ENCODE data around the gene NKAIN4.

NKAIN4 gene

DNA sequence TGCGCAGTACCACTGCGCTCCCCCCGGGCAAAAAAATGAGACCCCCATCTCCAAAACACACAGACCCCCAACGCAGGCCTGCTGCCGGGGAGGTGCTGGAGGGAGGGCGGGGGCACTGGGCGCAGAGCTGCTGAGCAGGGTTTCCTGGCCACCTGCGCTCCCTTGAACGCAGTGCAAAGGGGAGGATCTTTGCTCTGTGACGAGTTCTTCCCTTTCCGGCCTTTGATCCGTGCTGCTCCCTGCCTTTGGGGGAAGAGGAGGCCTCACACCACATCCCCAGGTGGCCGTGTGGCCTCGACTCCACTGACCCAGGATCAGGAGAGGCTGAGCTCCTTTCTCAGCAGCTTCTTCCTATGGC, 29.8 kb upstream of the NKAIN4 start:
- no peak for DNase-seq (ENCODE audit: extremely low read depth, low read depth)
- TF ChIP-seq, protein P1, sequence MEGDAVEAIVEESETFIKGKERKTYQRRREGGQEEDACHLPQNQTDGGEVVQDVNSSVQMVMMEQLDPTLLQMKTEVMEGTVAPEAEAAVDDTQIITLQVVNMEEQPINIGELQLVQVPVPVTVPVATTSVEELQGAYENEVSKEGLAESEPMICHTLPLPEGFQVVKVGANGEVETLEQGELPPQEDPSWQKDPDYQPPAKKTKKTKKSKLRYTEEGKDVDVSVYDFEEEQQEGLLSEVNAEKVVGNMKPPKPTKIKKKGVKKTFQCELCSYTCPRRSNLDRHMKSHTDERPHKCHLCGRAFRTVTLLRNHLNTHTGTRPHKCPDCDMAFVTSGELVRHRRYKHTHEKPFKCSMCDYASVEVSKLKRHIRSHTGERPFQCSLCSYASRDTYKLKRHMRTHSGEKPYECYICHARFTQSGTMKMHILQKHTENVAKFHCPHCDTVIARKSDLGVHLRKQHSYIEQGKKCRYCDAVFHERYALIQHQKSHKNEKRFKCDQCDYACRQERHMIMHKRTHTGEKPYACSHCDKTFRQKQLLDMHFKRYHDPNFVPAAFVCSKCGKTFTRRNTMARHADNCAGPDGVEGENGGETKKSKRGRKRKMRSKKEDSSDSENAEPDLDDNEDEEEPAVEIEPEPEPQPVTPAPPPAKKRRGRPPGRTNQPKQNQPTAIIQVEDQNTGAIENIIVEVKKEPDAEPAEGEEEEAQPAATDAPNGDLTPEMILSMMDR (IDR thresholded peaks at IDR 0.05; ENCODE audit: low read depth, low read length), result no peak

DNA sequence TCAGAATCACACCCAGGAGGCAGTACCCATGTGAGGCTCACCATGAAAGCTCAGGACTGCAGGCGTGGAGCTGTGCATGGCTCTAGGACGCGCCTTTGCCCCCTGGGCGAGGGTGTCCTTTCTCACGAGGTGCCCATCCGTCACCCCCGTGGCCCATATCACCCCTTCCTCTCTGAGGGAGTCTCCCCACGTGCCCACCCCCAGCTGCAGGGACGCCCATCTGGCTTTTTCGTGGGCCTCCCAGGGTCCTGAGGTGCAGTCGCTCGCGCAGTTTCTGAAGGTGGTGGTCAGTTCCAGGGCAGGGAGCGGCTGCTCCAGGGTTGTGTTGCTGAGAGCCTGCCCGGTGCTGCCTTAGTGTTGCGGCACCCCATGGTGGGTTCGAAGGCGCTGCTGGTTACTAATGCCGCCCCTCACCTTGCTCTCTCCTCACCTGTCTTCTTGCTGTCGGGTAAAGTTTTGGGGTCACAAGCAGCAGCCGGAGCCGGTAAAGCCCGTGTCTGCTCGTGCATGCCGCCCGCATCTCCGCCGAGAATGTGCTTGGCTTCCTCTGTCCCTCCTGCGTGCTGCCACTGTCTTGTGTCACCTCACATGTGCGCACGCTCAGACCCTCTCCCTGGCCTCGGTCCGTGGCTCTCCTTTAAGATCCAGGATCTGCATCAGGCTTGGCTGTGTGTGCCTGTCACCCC, 29.3 kb upstream of the NKAIN4 start:
- TF ChIP-seq, protein P1 (IDR thresholded peaks at IDR 0.05; ENCODE audit: low read depth, low read length), result no peak
- DNase-seq (ENCODE audit: extremely low read depth, low read depth), result no peak

DNA sequence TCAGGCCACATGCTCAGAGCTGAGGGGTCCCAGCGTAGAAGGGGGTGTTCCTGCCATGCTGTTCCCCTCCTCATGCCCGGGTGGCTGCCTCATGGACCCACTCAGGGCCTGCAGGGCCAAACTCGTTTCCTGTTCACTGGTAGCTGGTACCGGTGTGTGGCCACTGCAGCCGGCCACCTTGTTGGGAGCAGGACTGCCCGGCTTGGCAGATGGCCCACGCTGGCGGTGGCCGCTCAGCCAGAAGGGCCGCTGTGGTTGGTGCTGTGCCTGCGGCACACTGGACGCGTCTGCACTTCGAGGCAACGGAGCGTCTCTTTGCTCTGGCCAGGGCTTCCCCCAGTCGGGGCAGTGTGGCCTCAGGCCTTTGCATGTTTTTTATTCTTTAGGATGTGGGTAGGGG, 28.7 kb upstream of the NKAIN4 start:
- no peak for DNase-seq (ENCODE audit: extremely low read depth, low read depth)
- TF ChIP-seq, protein P1 (IDR thresholded peaks at IDR 0.05; ENCODE audit: low read depth, low read length), result no peak

DNA sequence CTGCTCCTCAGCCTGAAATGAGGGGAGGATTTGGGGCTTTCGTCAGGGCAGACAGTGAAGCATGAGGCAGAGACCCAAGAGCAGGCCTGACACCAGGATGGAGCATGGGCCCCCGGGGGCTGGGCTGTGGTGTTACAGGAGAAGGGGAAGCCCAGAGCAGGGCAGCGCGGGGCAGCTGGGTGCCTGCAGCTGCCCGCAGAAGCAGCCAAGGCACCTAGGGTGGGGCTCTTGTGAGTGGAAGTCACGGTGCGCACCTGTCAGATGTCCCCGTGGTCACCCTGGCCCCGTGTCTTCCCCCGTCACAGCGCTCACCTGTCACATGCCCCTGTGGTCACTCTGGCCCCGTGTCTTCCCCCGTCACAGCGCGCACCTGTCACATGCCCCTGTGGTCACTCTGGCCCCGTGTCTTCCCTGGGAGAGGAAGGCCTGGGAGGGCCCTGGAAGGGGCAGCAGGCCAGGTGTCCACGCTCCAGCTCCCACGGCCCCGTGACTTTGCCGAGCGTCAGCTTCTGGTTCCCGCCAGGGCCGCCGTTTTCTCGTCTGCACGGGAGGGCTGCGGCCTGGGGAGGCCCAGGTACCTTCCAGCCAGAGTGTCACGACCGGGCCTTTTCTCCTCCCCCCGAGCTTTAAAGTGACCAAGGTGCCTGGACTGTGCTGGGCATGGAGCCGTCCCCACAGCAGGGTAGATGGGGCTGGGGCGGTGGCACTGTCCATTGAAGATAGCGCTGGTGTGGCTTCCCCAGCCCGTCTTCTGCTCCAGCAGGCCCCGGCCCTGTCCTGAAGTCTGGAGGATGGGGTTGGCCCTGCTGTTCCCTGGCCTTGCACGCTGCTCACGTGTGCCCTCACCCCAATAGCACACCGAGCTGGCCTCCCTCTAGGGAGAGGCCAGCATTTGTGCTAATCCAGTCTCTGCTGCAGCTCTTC, 27.7 kb upstream of the NKAIN4 start:
- TF ChIP-seq, protein P1 (IDR thresholded peaks at IDR 0.05; ENCODE audit: low read depth, low read length), result no peak
- no peak for DNase-seq (ENCODE audit: extremely low read depth, low read depth)

DNA sequence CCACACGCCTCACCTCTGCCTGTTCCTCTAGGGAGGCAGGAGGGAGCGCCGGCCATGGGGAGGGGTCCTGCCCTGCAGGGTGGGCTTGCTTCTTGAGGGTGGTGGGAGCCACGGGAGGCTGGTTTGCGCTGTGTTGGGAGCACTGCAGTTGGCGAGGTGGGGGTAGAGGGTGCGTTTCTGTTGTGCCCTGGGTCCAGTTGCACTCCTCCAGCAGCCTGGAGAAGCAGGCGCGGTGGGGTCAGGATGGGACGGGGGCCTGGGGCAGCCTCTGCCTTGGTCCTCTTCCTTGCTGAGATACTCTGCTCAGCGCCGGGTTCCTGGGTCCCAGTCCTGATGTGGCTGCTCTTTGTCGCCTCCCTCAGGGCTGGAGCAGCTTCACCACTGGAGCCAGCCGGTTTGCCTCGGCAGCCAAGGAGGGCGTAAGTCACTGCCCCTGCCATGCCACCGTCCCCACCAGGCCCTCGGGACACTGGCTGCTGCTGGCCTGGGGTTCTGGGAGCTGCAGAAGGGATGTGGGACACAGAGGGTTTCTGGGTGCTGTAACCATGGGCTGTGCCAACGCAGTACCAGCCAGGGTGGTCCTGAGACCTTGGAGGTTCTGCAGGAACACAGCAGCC, 26.8 kb upstream of the NKAIN4 start:
- no peak for DNase-seq (ENCODE audit: extremely low read depth, low read depth)
- TF ChIP-seq, protein P1 (IDR thresholded peaks at IDR 0.05; ENCODE audit: low read depth, low read length), result peak; percentile 19

DNA sequence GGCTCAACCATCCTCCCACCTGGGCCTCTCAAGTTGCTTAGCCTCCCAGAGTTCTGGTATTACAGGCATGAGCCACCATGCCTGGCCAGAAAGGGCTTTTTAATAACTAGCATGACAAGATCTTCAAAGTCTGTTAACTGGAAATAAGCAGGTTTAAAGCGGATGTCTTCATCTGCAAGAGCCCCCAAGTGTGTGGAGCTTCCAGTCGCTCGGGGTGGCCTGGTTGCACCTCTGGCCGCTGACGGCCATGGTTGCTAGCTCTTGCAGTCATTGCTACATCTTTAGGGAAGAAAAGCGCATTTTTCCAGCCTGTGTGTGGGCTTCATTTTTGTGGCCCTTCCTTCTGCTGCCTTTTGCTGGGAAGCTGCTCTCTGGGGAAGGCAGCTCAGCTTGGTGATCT, 26.1 kb upstream of the NKAIN4 start:
- DNase-seq (ENCODE audit: extremely low read depth, low read depth), result no peak
- TF ChIP-seq, protein P1 (IDR thresholded peaks at IDR 0.05; ENCODE audit: low read depth, low read length), result no peak

DNA sequence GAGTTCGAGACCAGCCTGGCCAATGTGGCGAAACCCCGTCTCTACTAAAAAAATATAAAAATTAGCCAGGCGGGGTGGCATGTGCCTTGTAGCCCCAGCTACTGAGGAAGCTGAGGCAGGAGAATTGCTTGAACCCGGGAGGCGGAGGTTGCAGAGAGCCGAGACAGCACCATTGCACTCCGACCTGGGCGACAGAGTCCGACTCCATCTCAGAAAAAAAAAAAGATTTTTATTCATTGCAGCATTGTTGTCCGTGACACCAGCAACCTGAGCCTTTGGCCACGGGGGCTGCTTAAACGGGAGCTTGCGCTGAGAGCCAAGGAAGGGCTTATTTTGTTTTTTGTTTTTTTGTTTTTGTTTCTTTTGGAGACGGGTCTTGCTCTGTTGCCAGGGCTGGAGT, 25.7 kb upstream of the NKAIN4 start:
- no peak for DNase-seq (ENCODE audit: extremely low read depth, low read depth)
- TF ChIP-seq, protein P1 (IDR thresholded peaks at IDR 0.05; ENCODE audit: low read depth, low read length), result no peak
